Endothelial cell of umbilical vein (primary cell): Measurements from ENCODE around the gene PPFIA3.

Experiments used
- EZH2 ChIP-seq: IDR thresholded peaks from 2 replicates; pipeline ENCODE4 v1.6.1; 2012; ENCODE audit warnings: borderline replicate concordance, low read depth, mild to moderate bottlenecking, moderate library complexity, low read length, inconsistent platforms; ENCODE audit not compliant: severe bottlenecking
- FOS ChIP-seq: IDR thresholded peaks from 2 replicates; pipeline ENCODE4 v1.6.1; 2011; ENCODE audit warnings: mild to moderate bottlenecking, low read length, moderate library complexity, borderline replicate concordance; ENCODE audit not compliant: insufficient read depth
- GATA2 ChIP-seq: IDR thresholded peaks from 2 replicates; pipeline ENCODE4 v1.7.0; 2011; ENCODE audit warnings: low read depth, mild to moderate bottlenecking, moderate library complexity, mixed read lengths, low read length; ENCODE audit not compliant: insufficient read length, insufficient read depth
- JUN ChIP-seq: IDR thresholded peaks from 2 replicates; pipeline ENCODE4 v1.6.1; 2011; ENCODE audit warnings: borderline replicate concordance, low read depth; ENCODE audit not compliant: insufficient read length, insufficient read depth
- MAX ChIP-seq: IDR thresholded peaks from 2 replicates; pipeline ENCODE4 v1.6.1; 2011; ENCODE audit not compliant: insufficient read depth, insufficient read length
- MYC ChIP-seq: IDR thresholded peaks from one replicate; pipeline ENCODE4 v1.6.1; 2011; ENCODE audit warnings: mild to moderate bottlenecking, low read depth, low read length
- POLR2A ChIP-seq: IDR thresholded peaks from 2 replicates; pipeline ENCODE4 v1.6.1; 2012; ENCODE audit warnings: low read depth, mild to moderate bottlenecking, control low read depth, low read length
- POLR2AphosphoS5 ChIP-seq: IDR thresholded peaks from 2 replicates; pipeline ENCODE4 v1.6.1; 2012; ENCODE audit warnings: low read depth, mild to moderate bottlenecking, control low read depth, low read length, moderate library complexity; ENCODE audit not compliant: insufficient read depth
- TF ChIP-seq, protein P1 (sequence below), 2 donors: IDR thresholded peaks; 1 replicate in 1 of 2; 2 replicates in 1 of 2; pipeline ENCODE4 v1.5.1; 2011; ENCODE audit warnings: low read length in 2 of 2, mild to moderate bottlenecking in 2 of 2, moderate library complexity in 2 of 2, control low read depth in 1 of 2, inconsistent platforms in 1 of 2, low read depth in 1 of 2; ENCODE audit not compliant: insufficient read depth in 1 of 2; ENCODE audit errors: extremely low read depth in 1 of 2

DNA sequence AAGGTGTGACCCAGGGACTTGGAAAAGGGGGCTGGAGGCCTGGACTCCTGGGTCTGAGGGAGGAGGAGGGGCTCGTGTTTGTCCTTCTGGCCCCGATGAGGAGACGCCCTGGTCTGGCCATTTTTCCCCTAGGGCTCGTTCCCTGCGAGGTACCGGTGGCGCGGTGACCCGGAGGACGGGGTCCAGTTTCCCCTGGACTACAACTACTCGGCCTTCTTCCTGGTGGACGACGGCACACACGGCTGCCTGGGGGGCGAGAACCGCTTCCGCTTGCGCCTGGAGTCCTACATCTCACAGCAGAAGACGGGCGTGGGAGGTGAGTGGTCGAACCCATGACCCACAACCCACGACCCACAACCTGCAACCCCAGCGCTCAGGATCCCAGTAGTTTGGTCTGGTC is 49.1 kb downstream of the PPFIA3 start:
- no peak for TF ChIP-seq EZH2
- TF ChIP-seq, protein P1, sequence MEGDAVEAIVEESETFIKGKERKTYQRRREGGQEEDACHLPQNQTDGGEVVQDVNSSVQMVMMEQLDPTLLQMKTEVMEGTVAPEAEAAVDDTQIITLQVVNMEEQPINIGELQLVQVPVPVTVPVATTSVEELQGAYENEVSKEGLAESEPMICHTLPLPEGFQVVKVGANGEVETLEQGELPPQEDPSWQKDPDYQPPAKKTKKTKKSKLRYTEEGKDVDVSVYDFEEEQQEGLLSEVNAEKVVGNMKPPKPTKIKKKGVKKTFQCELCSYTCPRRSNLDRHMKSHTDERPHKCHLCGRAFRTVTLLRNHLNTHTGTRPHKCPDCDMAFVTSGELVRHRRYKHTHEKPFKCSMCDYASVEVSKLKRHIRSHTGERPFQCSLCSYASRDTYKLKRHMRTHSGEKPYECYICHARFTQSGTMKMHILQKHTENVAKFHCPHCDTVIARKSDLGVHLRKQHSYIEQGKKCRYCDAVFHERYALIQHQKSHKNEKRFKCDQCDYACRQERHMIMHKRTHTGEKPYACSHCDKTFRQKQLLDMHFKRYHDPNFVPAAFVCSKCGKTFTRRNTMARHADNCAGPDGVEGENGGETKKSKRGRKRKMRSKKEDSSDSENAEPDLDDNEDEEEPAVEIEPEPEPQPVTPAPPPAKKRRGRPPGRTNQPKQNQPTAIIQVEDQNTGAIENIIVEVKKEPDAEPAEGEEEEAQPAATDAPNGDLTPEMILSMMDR (IDR thresholded peaks at IDR 0.05; ENCODE audit: extremely low read depth in 1 of 2, insufficient read depth in 1 of 2, low read depth in 1 of 2, low read length in 2 of 2): no peak
- TF ChIP-seq POLR2A: no peak
- TF ChIP-seq POLR2AphosphoS5: no peak
- TF ChIP-seq FOS: no peak
- TF ChIP-seq MAX: no peak
- TF ChIP-seq JUN: no peak
- no peak for TF ChIP-seq GATA2
- TF ChIP-seq MYC: no peak
